ENCODE measurements around the gene FBXO22. TPM values are rescaled to one million over a fixed set of nuclear protein-coding genes. Genes with fewer than 3 reads are reported as not detected.

The FBXO22 gene
- total and polyA plus RNA-seq, 2 of the 8 experiments (the other 6 are each of a cell fraction or from before 2014, with no cell fraction given) = 33.2 to 67.3 TPM

GRCh38 chr15:75989045-75989444, 85.4 kb downstream of the FBXO22 start:
- Histone ChIP-seq H3K79me2 (ENCODE audit: control insufficient read depth in 1 of 2, insufficient read depth in 2 of 2, low read length in 2 of 2) (no peaks in the 10 kb centered on the region), H4K8ac (ENCODE audit: extremely low read depth, insufficient read depth, low read length) (no peak overlapping the region), H3K56ac (replicated peaks; ENCODE audit: insufficient read length, low read depth, low read length) (no peak overlapping the region), H3K9me3 (ENCODE audit: insufficient read depth in 2 of 2, low read depth in 1 of 2, low read length in 1 of 2) (no peaks in the 10 kb centered on the region), H4K20me1 (replicated peaks in 1 of 2; ENCODE audit: control insufficient read depth in 1 of 2, insufficient read depth in 2 of 2, low read length in 2 of 2) (no peaks in the 10 kb centered on the region), H3K4me1 (replicated peaks in 1 of 4; ENCODE audit: control insufficient read depth in 3 of 4, insufficient read depth in 4 of 4, low read length in 3 of 4) (no peaks in the 10 kb centered on the region), H2BK20ac (ENCODE audit: low read length) (no peak overlapping the region), H3K4me3 (ENCODE audit: extremely low read depth in 1 of 4, insufficient read depth in 2 of 4, low read depth in 3 of 4, low read length in 4 of 4) (no peak overlapping the region), H3K27me3 (replicated peaks in 1 of 4; ENCODE audit: control insufficient read depth in 3 of 4, extremely low read depth in 1 of 4, insufficient read depth in 3 of 4, low read length in 3 of 4) (no peaks in the 10 kb centered on the region), H2BK12ac (ENCODE audit: low read depth, low read length) (no peak overlapping the region), H3K36me3 (ENCODE audit: control insufficient read depth in 2 of 4, insufficient read depth in 4 of 4, low read length in 3 of 4) (no peaks in the 10 kb centered on the region), H2BK120ac (replicated peaks; ENCODE audit: low read depth, low read length) (no peak overlapping the region), H4K91ac (replicated peaks; ENCODE audit: insufficient read length, low read length) (no peak overlapping the region), H4K5ac (ENCODE audit: insufficient read length, low read depth, low read length) (no peak overlapping the region), H2BK5ac (ENCODE audit: low read depth, low read length) (no peak overlapping the region), H2BK15ac (ENCODE audit: low read length) (no peak overlapping the region), H2AK5ac (ENCODE audit: low read depth, low read length) (no peak overlapping the region), H3K4me2 (ENCODE audit: insufficient read depth in 1 of 2, low read depth in 2 of 2, low read length in 2 of 2) (no peak overlapping the region), H3K18ac (ENCODE audit: extremely low read depth, low read length) (no peak overlapping the region), H3K9ac (replicated peaks in 1 of 4; ENCODE audit: extremely low read depth in 1 of 4, low read depth in 3 of 4, low read length in 3 of 4) (no peak overlapping the region), H3K23me2 (ENCODE audit: low read depth, low read length) (no peaks in the 10 kb centered on the region), H3K14ac (ENCODE audit: insufficient read length) (no peak overlapping the region), H3K4ac (replicated peaks; ENCODE audit: insufficient read length, low read depth, low read length) (no peak overlapping the region), H3K23ac (ENCODE audit: insufficient read length) (no peak overlapping the region), H2AFZ (ENCODE audit: low read length) (no peak overlapping the region), H3K79me1 (ENCODE audit: low read depth, low read length) (no peaks in the 10 kb centered on the region), H3K27ac (ENCODE audit: low read depth, low read length) (no peak overlapping the region)
- WGBS, 2 experiments (ENCODE audit: extremely low coverage in 1 of 2, insufficient coverage in 1 of 2, insufficient read length in 1 of 2, insufficient replicate concordance in 2 of 2, low coverage in 1 of 2, low lambda C conversion rate in 2 of 2, missing lambda C conversion rate in 1 of 2) = 91% methylated on average over 2 of the region's 2 CpGs; no CpG with 5 or more reads in 1 of the 2 experiments
- ChIA-PET POLR2A (ENCODE audit: partially characterized antibody) (no interaction called here), CTCF (ENCODE audit: partially characterized antibody) (interaction anchor here (0.7 to 1.4 kb wide), 4 partner anchors 68 to 159 kb away, joined by 3 to 4 read pairs (median 4); no protein-coding TSS in a partner anchor)
- DNase-seq (ENCODE audit: low read depth in 1 of 2, low spot score in 2 of 2) (no peak), FAIRE-seq (no peak)
- TF ChIP-seq ATF3 (IDR thresholded peaks at IDR 0.05; ENCODE audit: insufficient read depth, low read depth, low read length) (no peak), GABPA (IDR thresholded peaks at IDR 0.05; ENCODE audit: borderline replicate concordance, insufficient read depth, low read length) (no peak), ATF2 (IDR thresholded peaks at IDR 0.05; ENCODE audit: low read length) (no peak), USF2 (IDR thresholded peaks at IDR 0.05; ENCODE audit: low read length) (no peak), SP2 (IDR thresholded peaks at IDR 0.05; ENCODE audit: low read length) (no peak), POLR2A (IDR thresholded peaks at IDR 0.05; ENCODE audit: control extremely low read depth in 1 of 2, low read depth in 2 of 2, low read length in 2 of 2) (no peak), NRF1 (IDR thresholded peaks at IDR 0.05; ENCODE audit: low read depth, low read length) (no peak), E2F6 (IDR thresholded peaks at IDR 0.05) (no peak), POU5F1 (IDR thresholded peaks at IDR 0.05; ENCODE audit: low read depth, low read length) (no peak), RXRA (IDR thresholded peaks at IDR 0.05; ENCODE audit: insufficient read depth, low read depth, low read length) (no peak), JUND (IDR thresholded peaks at IDR 0.05; ENCODE audit: low read length) (no peak)
